HEK293 (cell line): ENCODE results near the gene BTBD19.

Experiments
- ZNF19 ChIP-seq: fragments of 450-650 bp; formaldehyde crosslinking; IDR thresholded peaks from 2 replicates; pipeline ENCODE4; 2016; ENCODE audit warnings: missing biosample characterization, missing genetic modification characterization, low read depth
- TF ChIP-seq, protein P1 (sequence below): fragments of 450-650 bp; formaldehyde crosslinking; IDR thresholded peaks from 2 replicates; pipeline ENCODE4 v1.5.1; 2016; ENCODE audit warnings: missing biosample characterization, missing genetic modification characterization
- TF ChIP-seq, protein P2 (sequence below): fragments of 450-650 bp; formaldehyde crosslinking; IDR thresholded peaks from 2 replicates; pipeline ENCODE4 v1.5.1; 2016; ENCODE audit warnings: missing biosample characterization, missing genetic modification characterization

DNA sequence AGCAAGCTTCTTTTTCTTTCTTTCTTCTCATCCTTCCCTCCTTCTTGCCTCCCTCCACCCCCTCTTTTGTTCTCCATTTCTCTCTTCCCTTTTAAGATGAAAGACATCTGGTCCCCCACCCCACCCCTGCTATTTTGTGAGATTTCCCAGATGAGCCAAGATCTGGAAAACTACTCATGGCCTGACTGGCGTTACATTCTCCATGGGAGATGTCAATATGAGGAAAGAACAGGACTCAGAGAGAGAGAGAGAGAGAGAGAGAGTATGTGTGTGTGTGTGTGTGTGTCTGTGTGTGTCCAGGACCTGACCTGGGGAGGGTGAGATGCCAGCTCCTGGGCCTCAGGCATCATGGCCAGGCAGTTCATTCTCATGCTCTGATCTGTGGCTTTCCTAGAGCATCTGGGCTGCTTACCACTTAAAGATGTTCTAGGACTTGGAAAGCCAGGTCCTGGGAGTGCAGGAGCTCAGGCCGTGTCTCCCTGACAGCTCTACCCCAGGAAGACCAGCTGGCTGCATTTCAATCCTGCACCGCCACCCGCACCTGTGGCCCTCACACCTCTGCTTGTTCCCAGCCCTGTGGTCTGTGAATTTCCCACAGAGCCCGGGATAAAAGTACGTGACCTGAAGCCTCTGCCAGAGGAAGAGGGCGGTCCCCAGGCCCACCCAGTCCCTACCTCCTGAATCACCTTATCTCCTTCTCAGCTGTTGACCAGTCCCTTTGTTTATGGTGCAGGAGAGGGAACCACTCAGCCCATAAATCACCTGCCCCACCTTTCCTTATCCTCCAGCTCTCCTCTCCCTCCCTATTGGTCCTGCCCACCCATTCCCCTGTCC, 17.1 kb upstream of the BTBD19 start:
- TF ChIP-seq, protein P1, sequence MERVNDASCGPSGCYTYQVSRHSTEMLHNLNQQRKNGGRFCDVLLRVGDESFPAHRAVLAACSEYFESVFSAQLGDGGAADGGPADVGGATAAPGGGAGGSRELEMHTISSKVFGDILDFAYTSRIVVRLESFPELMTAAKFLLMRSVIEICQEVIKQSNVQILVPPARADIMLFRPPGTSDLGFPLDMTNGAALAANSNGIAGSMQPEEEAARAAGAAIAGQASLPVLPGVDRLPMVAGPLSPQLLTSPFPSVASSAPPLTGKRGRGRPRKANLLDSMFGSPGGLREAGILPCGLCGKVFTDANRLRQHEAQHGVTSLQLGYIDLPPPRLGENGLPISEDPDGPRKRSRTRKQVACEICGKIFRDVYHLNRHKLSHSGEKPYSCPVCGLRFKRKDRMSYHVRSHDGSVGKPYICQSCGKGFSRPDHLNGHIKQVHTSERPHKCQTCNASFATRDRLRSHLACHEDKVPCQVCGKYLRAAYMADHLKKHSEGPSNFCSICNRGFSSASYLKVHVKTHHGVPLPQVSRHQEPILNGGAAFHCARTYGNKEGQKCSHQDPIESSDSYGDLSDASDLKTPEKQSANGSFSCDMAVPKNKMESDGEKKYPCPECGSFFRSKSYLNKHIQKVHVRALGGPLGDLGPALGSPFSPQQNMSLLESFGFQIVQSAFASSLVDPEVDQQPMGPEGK (tag by site-specific recombination), result no peak
- TF ChIP-seq ZNF19 (tag by site-specific recombination), result no peak
- TF ChIP-seq, protein P2, sequence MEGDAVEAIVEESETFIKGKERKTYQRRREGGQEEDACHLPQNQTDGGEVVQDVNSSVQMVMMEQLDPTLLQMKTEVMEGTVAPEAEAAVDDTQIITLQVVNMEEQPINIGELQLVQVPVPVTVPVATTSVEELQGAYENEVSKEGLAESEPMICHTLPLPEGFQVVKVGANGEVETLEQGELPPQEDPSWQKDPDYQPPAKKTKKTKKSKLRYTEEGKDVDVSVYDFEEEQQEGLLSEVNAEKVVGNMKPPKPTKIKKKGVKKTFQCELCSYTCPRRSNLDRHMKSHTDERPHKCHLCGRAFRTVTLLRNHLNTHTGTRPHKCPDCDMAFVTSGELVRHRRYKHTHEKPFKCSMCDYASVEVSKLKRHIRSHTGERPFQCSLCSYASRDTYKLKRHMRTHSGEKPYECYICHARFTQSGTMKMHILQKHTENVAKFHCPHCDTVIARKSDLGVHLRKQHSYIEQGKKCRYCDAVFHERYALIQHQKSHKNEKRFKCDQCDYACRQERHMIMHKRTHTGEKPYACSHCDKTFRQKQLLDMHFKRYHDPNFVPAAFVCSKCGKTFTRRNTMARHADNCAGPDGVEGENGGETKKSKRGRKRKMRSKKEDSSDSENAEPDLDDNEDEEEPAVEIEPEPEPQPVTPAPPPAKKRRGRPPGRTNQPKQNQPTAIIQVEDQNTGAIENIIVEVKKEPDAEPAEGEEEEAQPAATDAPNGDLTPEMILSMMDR (tag by site-specific recombination), result no peak
